GM21360 (cell line): ENCODE results near the gene CYSLTR2.
"Not testable (repeated sequence)": the region's sequence is repeated elsewhere in the genome, so short reads cannot be mapped to it uniquely, and the experiment has no call there.

Experiments used
- ATAC-seq: cut with Tn5 transposase; IDR thresholded peaks from one replicate; pipeline ENCODE4 v1.9.1; 2021; ENCODE audit warnings: mild to moderate bottlenecking, moderate library complexity; ENCODE audit not compliant: unreplicated experiment

The CYSLTR2 gene

GRCh38 chr13:48686636-48687210 is 33.0 kb downstream of the CYSLTR2 start:
- no peak for ATAC-seq

GRCh38 chr13:48687249-48687648 is 33.5 kb downstream of the CYSLTR2 start:
- ATAC-seq: no peak

GRCh38 chr13:48693998-48694397 is 40.3 kb downstream of the CYSLTR2 start:
- ATAC-seq: no peak

GRCh38 chr13:48695776-48696175 is 42.0 kb downstream of the CYSLTR2 start:
- ATAC-seq: no peak

DNA sequence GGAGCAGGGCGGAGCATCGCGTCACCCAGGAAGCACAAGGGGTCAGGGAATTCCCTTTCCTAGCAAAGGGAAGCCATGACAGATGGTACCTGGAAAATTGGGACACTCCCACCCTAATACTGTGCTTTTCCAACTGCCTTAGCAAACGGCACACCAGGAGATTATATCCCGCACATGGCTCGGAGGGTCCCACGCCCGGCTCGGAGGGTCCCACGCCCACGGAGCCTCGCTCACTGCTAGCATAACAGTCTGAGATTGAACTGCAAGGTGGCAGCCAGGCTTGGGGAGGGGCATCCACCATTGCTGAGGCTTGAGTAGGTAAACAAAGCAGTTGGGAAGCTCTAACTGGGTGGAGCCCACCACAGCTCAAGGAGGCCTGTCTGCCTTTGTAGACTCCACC is 42.9 kb downstream of the CYSLTR2 start:
- not testable (repeated sequence) for ATAC-seq

DNA sequence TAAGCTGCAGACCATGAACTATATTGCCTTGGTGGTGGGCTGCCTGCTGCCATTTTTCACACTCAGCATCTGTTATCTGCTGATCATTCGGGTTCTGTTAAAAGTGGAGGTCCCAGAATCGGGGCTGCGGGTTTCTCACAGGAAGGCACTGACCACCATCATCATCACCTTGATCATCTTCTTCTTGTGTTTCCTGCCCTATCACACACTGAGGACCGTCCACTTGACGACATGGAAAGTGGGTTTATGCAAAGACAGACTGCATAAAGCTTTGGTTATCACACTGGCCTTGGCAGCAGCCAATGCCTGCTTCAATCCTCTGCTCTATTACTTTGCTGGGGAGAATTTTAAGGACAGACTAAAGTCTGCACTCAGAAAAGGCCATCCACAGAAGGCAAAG is 53.7 kb downstream of the CYSLTR2 start:
- ATAC-seq: no peak

- ATAC-seq: no peak
Observed at GRCh38 chr13:48708764-48709163, 55.0 kb downstream of the CYSLTR2 start.

GRCh38 chr13:48709213-48709612 is 55.5 kb downstream of the CYSLTR2 start:
- no peak for ATAC-seq

DNA sequence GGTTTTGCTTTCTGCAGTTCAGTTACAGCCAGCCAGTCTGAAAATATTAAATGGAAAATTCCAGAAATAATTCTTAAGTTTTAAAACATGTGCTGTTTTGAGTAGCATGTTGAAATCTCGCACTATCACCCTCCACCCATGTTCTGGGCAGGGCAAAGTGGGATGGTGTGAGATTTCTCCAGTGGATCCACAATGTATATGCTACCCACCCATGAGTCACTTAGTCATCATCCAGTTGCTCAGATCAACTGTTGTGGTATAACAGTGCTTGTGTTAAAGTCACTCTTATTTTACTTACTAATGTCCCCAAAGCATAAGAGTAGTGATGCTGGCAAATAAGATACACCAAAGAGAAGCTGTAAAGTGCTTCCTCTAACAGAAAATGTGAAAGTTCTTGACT is 56.4 kb downstream of the CYSLTR2 start:
- ATAC-seq: no peak

DNA sequence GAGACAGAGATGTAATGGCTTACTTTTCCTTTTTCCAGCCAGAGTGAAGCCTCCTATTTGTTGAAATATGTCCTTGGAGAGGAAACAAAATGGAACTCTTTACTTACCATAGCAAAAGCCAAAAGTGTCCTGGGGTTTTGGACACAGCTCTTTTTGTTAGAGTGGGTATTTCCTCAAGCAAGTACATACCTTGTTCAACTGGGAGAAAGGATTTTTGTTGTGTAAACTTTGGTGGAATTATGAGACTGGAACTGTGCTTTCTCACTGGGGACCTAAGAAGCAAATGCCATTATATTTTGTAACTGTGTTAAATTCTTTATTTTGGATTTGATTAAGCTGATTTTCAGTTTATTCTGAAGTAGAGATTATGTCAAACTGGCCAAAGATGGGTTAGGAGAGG is 58.4 kb downstream of the CYSLTR2 start:
- ATAC-seq: no peak

DNA sequence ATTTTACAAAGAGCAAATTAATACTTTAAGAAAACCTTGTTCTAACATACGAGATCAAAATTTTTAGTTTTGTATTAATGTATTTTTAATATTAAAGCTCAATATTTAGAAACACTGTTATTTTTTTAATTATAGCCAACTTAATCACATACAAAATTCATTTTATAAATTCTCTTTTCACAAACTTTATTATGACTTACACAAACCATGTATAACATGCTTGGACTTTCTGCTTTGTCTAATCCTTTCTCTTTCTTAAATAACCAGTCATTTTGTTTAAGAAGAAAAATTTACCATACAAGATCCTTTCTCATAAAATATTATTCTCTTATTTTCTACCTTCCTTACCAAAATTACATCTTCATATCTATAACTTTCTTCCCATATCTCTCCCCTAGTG is 62.2 kb downstream of the CYSLTR2 start:
- ATAC-seq: no peak

DNA sequence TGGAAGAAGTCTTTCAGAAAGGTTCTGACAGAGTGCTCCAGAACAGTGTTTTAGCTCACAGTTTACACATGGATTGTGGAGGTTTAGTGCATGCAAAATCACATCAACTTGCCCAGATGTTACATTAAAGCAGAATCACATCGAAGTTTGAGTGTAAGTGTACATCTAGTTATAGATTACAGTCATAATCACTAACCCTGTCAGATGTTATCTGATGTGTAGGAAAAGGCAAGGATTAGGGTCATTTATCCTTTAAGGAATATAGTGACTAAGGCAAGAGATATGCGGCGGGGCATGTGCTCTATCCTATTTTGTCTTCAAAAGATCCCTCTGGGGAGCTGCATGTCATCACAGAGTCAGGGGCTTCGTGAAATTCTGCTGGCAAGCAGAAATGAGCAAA is 66.9 kb downstream of the CYSLTR2 start:
- ATAC-seq: no peak

DNA sequence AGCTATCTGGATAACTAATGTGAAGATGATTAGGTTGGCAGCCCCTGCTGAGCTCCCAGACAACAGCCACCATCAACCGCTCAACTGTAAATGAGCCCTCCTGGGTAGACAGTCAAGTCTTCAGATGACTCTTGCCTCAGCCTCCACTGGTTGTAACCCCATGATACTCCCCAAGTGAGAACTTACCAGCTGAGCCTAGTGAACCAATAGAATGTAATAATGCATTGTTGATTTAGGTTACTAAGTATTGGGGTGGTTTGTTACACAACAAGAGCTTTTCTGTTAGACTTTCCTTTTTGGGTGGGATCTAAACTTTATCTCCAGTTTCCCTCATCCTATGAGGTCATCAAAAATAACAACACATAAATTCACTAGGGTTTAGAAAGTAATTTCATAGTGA is 69.4 kb downstream of the CYSLTR2 start:
- no peak for ATAC-seq

- ATAC-seq: no peak
Observed at GRCh38 chr13:48725271-48725670, 71.5 kb downstream of the CYSLTR2 start.

DNA sequence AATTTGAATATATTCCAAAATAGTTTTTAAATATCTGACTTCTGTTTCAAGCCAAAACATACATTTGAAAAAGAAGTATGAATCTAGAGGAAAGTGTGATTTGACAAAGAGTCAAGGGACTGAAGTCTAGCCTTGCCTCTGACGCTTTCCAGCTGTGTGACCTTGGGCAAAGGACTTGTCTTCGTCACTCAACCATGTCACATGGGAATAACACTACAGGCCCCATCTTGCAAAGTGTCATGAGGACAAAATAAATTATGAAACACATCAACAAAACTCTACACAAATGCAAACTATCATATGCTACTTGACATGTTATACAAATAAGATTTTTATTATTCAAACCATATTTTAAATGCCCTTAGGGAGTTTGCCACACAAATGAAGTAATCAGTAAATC is 73.0 kb downstream of the CYSLTR2 start:
- no peak for ATAC-seq

DNA sequence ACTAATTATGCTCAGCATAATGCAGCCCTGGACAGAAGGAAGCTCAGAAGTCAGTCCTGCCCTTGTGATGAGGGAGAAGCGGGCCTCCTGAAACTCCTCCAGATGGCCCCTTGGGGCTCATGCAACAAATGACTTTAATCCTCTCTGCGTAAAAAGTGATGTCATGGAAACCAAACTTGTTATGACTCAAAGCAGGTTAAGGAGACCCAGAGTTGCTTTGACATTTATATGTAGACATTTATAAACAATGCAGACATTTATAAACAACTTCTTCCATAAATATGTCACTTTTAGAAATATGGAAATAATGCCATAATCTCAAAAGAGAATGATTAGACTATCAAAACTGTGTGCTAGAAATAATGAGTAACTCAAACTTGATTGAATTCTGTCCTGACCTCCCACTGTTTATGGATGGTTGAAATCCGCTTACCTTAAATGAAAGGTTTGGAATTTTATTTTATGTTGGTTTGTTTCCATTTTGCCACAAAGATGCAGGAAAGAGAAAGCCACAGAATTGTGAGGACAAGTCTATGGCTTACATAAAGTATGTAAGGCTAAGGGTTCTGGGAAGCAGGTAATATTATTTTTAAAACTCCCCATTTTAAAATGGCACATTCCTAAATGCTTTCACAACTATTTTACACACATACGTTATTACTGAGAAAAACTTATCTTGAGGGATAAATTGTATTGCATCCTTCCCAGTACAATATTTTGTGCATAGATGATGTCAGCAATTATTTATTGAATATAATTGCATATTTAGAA is 73.7 kb downstream of the CYSLTR2 start:
- no peak for ATAC-seq

DNA sequence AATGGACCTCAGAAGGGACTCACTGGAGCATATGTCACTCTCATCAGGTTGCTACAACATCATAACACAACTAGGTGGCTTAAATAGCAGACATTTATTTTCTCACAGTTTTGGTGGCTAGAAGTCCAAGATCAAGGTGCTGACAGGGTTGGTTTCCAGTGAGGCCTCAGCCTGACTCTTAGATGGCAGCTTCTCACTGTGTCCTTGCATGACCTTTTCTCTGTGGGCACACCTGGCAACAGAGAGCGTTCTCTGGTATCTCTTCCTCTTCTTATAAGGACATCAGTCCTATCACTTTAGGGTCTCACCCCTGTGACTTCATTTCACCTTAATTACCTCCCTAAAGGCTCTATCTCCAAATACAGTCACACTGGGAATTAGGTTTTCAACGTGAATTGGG is 74.5 kb downstream of the CYSLTR2 start:
- no peak for ATAC-seq

DNA sequence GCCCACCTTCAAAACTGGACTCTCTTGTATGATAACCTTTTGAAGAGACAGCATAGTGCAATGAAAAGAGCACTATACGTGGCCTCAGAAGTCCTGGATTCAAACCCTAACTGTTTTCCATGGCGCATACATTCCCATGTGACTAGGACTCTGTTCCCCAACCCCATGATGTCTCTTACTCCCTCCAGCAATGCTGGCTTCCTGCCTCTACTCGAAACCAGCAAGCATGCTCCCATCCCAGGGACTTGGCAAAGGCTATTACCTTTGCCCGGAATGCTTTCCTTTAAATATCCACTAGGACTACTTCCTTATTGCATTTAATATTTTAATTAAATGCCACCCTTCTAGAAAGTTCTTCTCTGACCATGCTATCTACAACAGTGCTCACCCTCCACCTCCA is 75.1 kb downstream of the CYSLTR2 start:
- ATAC-seq: no peak

DNA sequence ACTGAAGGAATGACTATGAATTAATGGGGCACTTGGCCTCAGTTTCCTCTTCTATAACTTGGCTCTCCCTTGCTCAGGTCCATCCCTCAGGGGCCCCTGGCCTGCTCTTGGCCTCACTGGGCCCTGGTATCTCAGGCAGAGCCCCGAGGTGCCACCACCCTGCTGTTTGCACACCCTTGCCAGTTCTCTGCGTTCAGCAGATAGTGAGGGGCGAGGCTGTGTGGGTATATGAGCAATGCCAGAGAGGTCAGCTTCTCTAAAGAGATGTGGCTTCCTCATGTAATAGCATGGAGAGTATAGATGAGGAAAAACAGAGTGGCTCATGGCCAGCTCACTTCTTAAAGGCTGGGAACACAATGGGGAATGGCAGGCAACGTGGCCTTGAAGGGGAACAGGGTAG is 76.1 kb downstream of the CYSLTR2 start:
- no peak for ATAC-seq

GRCh38 chr13:48731001-48731658 is 77.4 kb downstream of the CYSLTR2 start:
- ATAC-seq: no peak

- ATAC-seq: peak; percentile 83
Observed at GRCh38 chr13:48731957-48732569, 78.3 kb downstream of the CYSLTR2 start.
